Activated CD4-positive, alpha-beta memory T cell treated with anti-CD3 and anti-CD28 coated beads for 36 hours (primary cell): ENCODE data around the gene ETFA. TPM values are rescaled to one million over a fixed set of nuclear protein-coding genes. Genes with fewer than 3 reads are reported as not detected.
A peak's percentile ranks its signal among the peaks of the same experiment; 100 is the strongest.

Experiments used
- CTCF ChIA-PET: fragments of 350-600 bp; sonication (Branson Sonifier 250); formaldehyde crosslinking; loops from one replicate; lab custom pipeline; 2021; ENCODE audit warnings: antibody characterized with exemption, inconsistent platforms; lab: Charles Lee
- POLR2A ChIA-PET: fragments of 350-600 bp; sonication (Branson Sonifier 250); formaldehyde crosslinking; loops from one replicate; lab custom pipeline; 2021; ENCODE audit warnings: antibody characterized with exemption; lab: Charles Lee
- DNase-seq: peaks from one replicate; pipeline ENCODE4 v3.0.0-alpha.2; 2020
- H3K27ac Mint-ChIP-seq: one replicate; pipeline ENCODE4 v1.8.0; 2021; ENCODE audit warnings: mixed read lengths
- H3K27me3 Mint-ChIP-seq: one replicate; pipeline ENCODE4 v1.8.0; 2021; ENCODE audit warnings: mixed read lengths
- H3K36me3 Mint-ChIP-seq: one replicate; pipeline ENCODE4 v1.8.0; 2021; ENCODE audit warnings: mixed read lengths
- H3K4me1 Mint-ChIP-seq: one replicate; pipeline ENCODE4 v1.8.0; 2021; ENCODE audit warnings: low read depth, mixed read lengths
- H3K4me3 Mint-ChIP-seq: one replicate; pipeline ENCODE4 v1.8.0; 2021; ENCODE audit warnings: mild to moderate bottlenecking, mixed read lengths
- H3K9me3 Mint-ChIP-seq: one replicate; pipeline ENCODE4 v1.8.0; 2021; ENCODE audit warnings: mixed read lengths
- intact Hi-C: fragments of 100-400 bp; cut with micrococcal nuclease; formaldehyde crosslinking; loops from one replicate; pipeline ENCODE4 v1.15.1; 2023
- total RNA-seq, 2 experiments: library from RNA; stranded (reverse); gene quantifications; one replicate each; pipeline ENCODE4 v1.2.3, GENCODE V29; 2021

ETFA gene
- total RNA-seq, 2 experiments from 2014 or later: 169 to 173 TPM

DNA sequence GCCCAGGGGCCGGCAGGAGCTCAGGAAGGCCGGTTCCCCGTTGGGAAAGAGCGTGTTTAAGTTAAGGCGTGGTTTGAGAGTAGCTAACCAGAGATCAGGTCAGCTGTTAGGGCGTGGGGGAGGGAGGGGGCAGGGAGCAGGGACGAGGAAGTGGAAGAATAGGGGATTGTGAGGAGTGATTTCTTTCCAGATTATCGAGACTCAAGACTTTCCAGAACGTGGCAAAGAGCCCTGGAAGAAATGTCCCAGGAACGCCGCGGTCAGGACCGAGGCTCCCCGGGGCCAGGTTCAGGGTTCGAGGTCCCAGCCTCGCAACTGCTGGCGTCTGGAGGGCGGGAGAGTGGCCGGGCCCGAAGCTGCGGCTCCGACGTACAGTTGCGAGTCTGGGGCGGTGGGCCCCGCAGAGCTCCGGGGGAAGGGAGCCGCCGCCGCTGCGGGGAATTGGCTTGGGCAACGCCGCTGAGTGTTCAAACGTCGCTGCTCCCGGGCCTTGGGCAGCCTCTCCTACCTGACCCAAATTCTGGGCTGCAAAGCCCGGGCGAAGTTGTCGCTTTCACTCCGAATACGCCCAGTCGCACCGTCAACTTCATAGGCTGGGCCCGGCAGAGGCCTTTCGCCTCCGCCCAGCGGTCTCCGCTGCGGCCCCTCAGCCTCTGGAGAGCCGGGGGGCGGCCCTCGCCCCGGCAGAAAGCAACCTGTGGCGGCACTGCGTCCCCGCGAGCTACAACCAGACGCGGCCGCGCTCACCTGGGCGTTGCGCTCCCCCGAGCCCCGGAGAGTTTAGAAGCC is 34.8 kb upstream of the ETFA start:
- peaks cover 49% of the 10 kb centered on the region for H3K27me3 Mint-ChIP-seq
- H3K9me3 Mint-ChIP-seq: no peaks in the 10 kb centered on the region
- H3K27ac Mint-ChIP-seq: no peak overlapping the region
- intact Hi-C loops: no loop called here
- DNase-seq: no peak
- peaks cover 13% of the 10 kb centered on the region for H3K36me3 Mint-ChIP-seq
- ChIA-PET POLR2A (no interaction called here), CTCF (interaction anchor here (1.2 to 1.7 kb wide), 3 partner anchors 10 to 520 kb away, joined by 3 to 5 read pairs (median 5); partner anchors contain the start of gene ISL2)
- H3K4me3 Mint-ChIP-seq: peak overlapping the region; percentile 25
- peaks cover 28% of the 10 kb centered on the region for H3K4me1 Mint-ChIP-seq

GRCh38 chr15:76345583-76345879 is 34.3 kb upstream of the ETFA start:
- ChIA-PET POLR2A (interaction anchor here (1.0 kb wide), 1 partner anchor 10 kb away, joined by 5 read pairs; no protein-coding TSS in a partner anchor), CTCF (interaction anchor here (1.2 to 1.7 kb wide), 3 partner anchors 9 to 520 kb away, joined by 3 to 5 read pairs (median 5); partner anchors contain the start of gene ISL2)
- peak overlapping the region; percentile 10 for H3K4me3 Mint-ChIP-seq
- H3K4me1 Mint-ChIP-seq: peaks cover 32% of the 10 kb centered on the region
- no peaks in the 10 kb centered on the region for H3K9me3 Mint-ChIP-seq
- H3K27ac Mint-ChIP-seq: no peak overlapping the region
- H3K36me3 Mint-ChIP-seq: peaks cover 13% of the 10 kb centered on the region
- peaks cover 54% of the 10 kb centered on the region for H3K27me3 Mint-ChIP-seq
- no peak for DNase-seq
- intact Hi-C loops: no loop called here

DNA sequence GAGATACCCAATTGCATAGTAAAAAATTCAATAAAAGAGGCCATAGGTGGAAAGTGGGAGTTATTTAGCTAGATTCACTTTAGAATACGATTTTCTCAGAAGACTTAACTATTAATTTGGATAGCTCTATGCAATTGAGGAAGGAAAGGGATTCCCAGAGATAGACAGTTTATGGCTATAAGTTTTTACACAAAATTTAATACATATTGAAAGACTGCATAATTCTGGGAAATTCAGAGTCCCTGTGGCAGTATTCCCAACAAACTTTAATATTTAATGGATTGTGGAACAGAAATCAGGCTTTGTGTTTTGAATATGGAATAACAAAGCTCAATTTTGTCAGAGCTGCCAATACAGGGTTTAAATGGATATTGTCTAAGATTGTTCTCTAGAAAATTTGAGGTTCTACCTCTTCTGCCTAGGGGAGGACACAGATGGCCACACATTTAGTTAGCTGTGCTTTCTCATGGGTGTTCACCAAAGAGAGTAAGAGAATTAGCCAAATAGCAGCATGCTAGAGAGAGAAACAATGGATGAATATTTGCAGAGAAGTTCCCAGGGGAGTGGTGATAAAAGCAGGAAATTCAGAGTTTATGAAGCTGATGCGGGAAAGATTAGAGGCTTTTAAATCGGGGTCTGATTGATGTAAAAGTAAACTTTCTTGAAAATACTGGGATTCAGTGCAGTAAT is 33.8 kb upstream of the ETFA start:
- no peak for DNase-seq
- Mint-ChIP-seq H3K27me3 (peaks cover 58% of the 10 kb centered on the region), H3K27ac (no peak overlapping the region), H3K4me3 (peak overlapping the region; percentile 10), H3K9me3 (no peaks in the 10 kb centered on the region), H3K36me3 (peaks cover 13% of the 10 kb centered on the region), H3K4me1 (peaks cover 37% of the 10 kb centered on the region)
- intact Hi-C loops: no loop called here
- ChIA-PET CTCF (interaction anchor here (1.2 to 1.7 kb wide), 3 partner anchors 9 to 521 kb away, joined by 3 to 5 read pairs (median 5); partner anchors contain the start of gene ISL2), POLR2A (interaction anchor here (1.0 kb wide), 1 partner anchor 9 kb away, joined by 5 read pairs; no protein-coding TSS in a partner anchor)

DNA sequence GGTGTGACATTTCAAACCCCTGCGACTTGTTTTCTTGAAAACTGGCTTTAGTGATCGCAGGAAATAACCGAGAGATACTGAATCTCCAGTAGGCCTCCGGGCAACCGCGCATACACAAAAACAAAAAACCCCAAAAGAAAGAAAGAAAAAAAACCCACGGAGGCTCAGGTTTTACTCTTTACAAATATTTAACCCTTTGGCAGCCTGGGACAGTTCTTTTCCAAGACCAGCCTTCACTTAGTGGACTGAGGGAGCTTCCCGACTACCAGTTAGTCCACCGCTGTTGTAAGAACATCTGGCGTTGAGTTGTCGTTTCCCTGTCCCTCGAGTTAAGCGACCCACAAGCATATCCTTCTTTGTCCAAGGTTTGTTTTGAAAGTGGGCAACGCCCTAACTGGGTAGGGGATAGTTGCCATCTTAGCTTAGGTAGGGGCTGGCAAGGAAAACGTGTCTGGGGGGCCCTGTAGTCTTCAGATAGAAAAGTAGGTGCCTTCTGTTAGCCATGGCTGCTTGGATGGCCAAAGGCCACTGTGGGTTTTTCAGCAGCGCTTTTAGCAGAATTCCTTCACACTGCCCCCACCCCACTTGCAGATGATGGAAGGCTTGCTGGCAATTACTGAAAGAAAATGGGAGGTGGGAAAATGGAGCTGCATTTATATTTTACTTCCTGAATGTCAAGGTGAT is 32.2 kb upstream of the ETFA start:
- CTCF ChIA-PET: no interaction called here
- H3K36me3 Mint-ChIP-seq: peaks cover 9% of the 10 kb centered on the region
- DNase-seq: no peak
- H3K27ac Mint-ChIP-seq: no peak overlapping the region
- H3K4me1 Mint-ChIP-seq: peaks cover 48% of the 10 kb centered on the region
- H3K27me3 Mint-ChIP-seq: peaks cover 72% of the 10 kb centered on the region
- H3K9me3 Mint-ChIP-seq: no peaks in the 10 kb centered on the region
- no peak overlapping the region for H3K4me3 Mint-ChIP-seq
- POLR2A ChIA-PET: no interaction called here
- intact Hi-C loops: no loop called here

GRCh38 chr15:76342382-76343201 is 31.3 kb upstream of the ETFA start:
- intact Hi-C loops: no loop called here
- CTCF ChIA-PET: interaction anchor here (1.9 kb wide), 1 partner anchor 107 kb away, joined by 5 read pairs; no protein-coding TSS in a partner anchor
- H3K27me3 Mint-ChIP-seq: peaks cover 69% of the 10 kb centered on the region
- H3K9me3 Mint-ChIP-seq: no peaks in the 10 kb centered on the region
- POLR2A ChIA-PET: no interaction called here
- H3K4me1 Mint-ChIP-seq: peaks cover 50% of the 10 kb centered on the region
- H3K27ac Mint-ChIP-seq: no peak overlapping the region
- H3K4me3 Mint-ChIP-seq: no peak overlapping the region
- DNase-seq: no peak
- H3K36me3 Mint-ChIP-seq: peaks cover 2% of the 10 kb centered on the region

DNA sequence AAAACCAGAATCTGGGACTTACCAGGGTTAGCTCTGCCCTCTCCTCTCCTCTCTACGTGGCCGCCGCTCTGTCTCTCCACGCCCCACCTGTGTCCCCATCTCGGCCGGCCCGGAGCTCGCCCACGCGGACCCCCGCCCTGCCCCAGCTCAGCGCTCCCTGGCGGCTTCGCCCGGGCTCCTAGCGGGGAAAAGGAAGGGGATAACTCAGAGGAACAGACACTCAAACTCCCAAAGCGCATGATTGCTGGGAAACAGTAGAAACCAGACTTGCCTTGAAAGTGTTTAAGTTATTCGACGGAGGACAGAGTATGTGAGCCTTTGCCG is 30.8 kb upstream of the ETFA start:
- CTCF ChIA-PET: interaction anchor here (1.9 kb wide), 1 partner anchor 107 kb away, joined by 5 read pairs; no protein-coding TSS in a partner anchor
- intact Hi-C loops: no loop called here
- Mint-ChIP-seq H3K9me3 (no peaks in the 10 kb centered on the region), H3K27ac (no peak overlapping the region), H3K4me3 (peak overlapping the region; percentile 33), H3K36me3 (no peaks in the 10 kb centered on the region), H3K27me3 (peaks cover 72% of the 10 kb centered on the region), H3K4me1 (peaks cover 55% of the 10 kb centered on the region)
- no peak for DNase-seq
- POLR2A ChIA-PET: no interaction called here

- intact Hi-C loops: no loop called here
- no peaks in the 10 kb centered on the region for H3K36me3 Mint-ChIP-seq
- peaks cover 77% of the 10 kb centered on the region for H3K27me3 Mint-ChIP-seq
- ChIA-PET CTCF (interaction anchor here (0.6 to 1.9 kb wide), 3 partner anchors 13 to 279 kb away, joined by 4 to 5 read pairs (median 5); no protein-coding TSS in a partner anchor), POLR2A (no interaction called here)
- no peaks in the 10 kb centered on the region for H3K9me3 Mint-ChIP-seq
- peak overlapping the region; percentile 33 for H3K4me3 Mint-ChIP-seq
- DNase-seq: no peak
- no peak overlapping the region for H3K27ac Mint-ChIP-seq
- H3K4me1 Mint-ChIP-seq: peaks cover 57% of the 10 kb centered on the region
Measured at GRCh38 chr15:76341366-76342057, 30.2 kb upstream of the ETFA start.

GRCh38 chr15:76340803-76341365 is 29.6 kb upstream of the ETFA start:
- ChIA-PET CTCF (interaction anchor here (0.6 to 1.9 kb wide), 3 partner anchors 13 to 279 kb away, joined by 4 to 5 read pairs (median 5); no protein-coding TSS in a partner anchor), POLR2A (interaction anchor here (0.6 kb wide), 1 partner anchor 43 kb away, joined by 3 read pairs; no protein-coding TSS in a partner anchor)
- Mint-ChIP-seq H3K9me3 (no peaks in the 10 kb centered on the region), H3K27me3 (peaks cover 76% of the 10 kb centered on the region), H3K4me3 (peak overlapping the region; percentile 73), H3K27ac (no peak overlapping the region), H3K36me3 (no peaks in the 10 kb centered on the region), H3K4me1 (peaks cover 55% of the 10 kb centered on the region)
- peak; percentile 68 for DNase-seq
- intact Hi-C loops: no loop called here

GRCh38 chr15:76340198-76340802 is 29.0 kb upstream of the ETFA start:
- Mint-ChIP-seq H3K27ac (no peak overlapping the region), H3K4me3 (peak overlapping the region; percentile 73), H3K9me3 (no peaks in the 10 kb centered on the region), H3K36me3 (no peaks in the 10 kb centered on the region), H3K27me3 (peaks cover 76% of the 10 kb centered on the region), H3K4me1 (peaks cover 56% of the 10 kb centered on the region)
- peak; percentile 39 for DNase-seq
- intact Hi-C loops: no loop called here
- CTCF ChIA-PET: interaction anchor here (1.9 kb wide), 1 partner anchor 105 kb away, joined by 5 read pairs; no protein-coding TSS in a partner anchor
- POLR2A ChIA-PET: interaction anchor here (0.6 kb wide), 1 partner anchor 43 kb away, joined by 3 read pairs; no protein-coding TSS in a partner anchor
